Measurements from ENCODE around the gene FAXDC2. TPM values are rescaled to one million over a fixed set of nuclear protein-coding genes. Genes with fewer than 3 reads are reported as not detected.
"Not testable (repeated sequence)": the region's sequence is repeated elsewhere in the genome, so short reads cannot be mapped to it uniquely, and the experiment has no call there.

FAXDC2 gene
- total RNA-seq, 4 donors from 2014 or later = 57.6 to 154 (median 75.8) TPM

DNA sequence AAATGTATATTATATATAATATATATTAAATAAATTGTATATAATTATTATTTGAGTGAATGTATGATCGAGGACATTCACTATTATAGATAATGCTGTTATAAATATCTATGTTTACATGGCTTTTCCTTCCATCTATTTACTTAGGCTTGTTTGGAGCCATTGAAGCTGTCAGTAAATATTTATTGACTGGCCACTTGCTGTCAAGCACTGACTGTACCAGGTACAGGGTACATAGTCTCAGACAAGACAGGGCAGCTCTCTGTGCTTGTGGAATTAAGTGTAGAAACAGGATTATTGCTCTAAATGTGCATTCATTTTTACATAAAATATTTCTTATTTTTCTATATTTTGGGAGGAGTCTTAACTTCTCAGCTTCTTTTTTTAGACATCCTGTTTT lies 16.4 kb downstream of the FAXDC2 start:
- WGBS, 2 donors = 94 to 95% methylated on average over 1 of the region's 1 CpG
- Histone ChIP-seq H3K27me3 (no peaks in the 10 kb centered on the region), H3K9me3 (no peaks in the 10 kb centered on the region), H3K4me1 (peaks cover 0 to 29% (median 12%) of the 10 kb centered on the region in 4 donors), H3K4me3 (no peak overlapping the region), H3K36me3 (peaks cover 0 to 76% (median 5%) of the 10 kb centered on the region in 3 donors), H3K27ac (peak overlapping the region in 1 of 4 donors; percentile 79)
- no peak for DNase-seq (ENCODE audit: low spot score in 2 of 2)
- no peak for TF ChIP-seq POLR2A (IDR thresholded peaks at IDR 0.05)
- TF ChIP-seq, protein P1, sequence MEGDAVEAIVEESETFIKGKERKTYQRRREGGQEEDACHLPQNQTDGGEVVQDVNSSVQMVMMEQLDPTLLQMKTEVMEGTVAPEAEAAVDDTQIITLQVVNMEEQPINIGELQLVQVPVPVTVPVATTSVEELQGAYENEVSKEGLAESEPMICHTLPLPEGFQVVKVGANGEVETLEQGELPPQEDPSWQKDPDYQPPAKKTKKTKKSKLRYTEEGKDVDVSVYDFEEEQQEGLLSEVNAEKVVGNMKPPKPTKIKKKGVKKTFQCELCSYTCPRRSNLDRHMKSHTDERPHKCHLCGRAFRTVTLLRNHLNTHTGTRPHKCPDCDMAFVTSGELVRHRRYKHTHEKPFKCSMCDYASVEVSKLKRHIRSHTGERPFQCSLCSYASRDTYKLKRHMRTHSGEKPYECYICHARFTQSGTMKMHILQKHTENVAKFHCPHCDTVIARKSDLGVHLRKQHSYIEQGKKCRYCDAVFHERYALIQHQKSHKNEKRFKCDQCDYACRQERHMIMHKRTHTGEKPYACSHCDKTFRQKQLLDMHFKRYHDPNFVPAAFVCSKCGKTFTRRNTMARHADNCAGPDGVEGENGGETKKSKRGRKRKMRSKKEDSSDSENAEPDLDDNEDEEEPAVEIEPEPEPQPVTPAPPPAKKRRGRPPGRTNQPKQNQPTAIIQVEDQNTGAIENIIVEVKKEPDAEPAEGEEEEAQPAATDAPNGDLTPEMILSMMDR (IDR thresholded peaks at IDR 0.05) = no peak
- TF ChIP-seq EP300 (IDR thresholded peaks at IDR 0.05) = no peak

DNA sequence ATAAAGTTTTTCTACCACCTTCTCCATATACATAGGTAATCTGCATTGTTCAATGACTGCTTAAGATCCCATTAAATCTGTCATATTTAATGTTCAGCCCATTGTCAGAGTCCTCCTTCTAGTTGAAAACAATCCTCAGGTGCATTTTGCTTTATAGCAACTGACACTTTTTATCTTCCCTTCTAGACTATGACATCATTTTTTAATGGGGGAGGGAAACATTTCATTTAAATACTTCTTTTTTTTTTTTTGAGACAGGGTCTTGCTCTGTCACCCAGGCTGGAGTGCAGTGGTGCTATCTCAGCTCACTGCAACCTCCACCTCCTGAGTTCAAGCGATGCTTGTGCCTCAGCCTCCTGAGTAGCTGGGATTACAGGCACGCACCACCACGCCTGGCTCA lies 17.6 kb downstream of the FAXDC2 start:
- WGBS, 2 donors = 95 to 98% methylated on average over 3 of the region's 3 CpGs

DNA sequence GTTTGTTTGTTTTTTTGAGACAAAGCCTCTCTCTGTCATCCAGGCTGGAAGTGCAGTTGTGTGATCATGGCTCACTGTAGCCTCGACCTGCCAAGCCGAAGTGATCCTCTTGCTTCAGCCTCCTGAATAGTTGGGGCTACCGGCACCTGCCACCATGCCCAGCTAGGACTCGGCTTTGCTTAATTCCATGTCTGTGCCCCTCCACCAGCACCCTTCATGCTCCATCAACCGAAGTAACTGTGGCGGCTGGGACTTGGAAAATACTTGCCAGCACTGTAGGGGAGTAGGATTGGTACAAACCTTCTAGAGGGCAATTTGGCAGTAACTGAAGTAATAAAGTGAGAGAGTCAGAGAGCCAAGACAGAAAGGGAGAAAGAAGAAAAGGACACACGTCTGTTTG lies 19.0 kb downstream of the FAXDC2 start:
- peaks cover 0 to 25% (median 12%) of the 10 kb centered on the region in 4 donors for H3K4me1 ChIP-seq
- H3K36me3 ChIP-seq = peaks cover 0 to 77% (median 5%) of the 10 kb centered on the region in 3 donors
- no peak for DNase-seq (ENCODE audit: low spot score in 2 of 2)
- no peaks in the 10 kb centered on the region for H3K27me3 ChIP-seq
- 87 to 91% methylated on average over 7 of the region's 7 CpGs for WGBS, 2 donors
- H3K27ac ChIP-seq = no peak overlapping the region
- TF ChIP-seq POLR2A (IDR thresholded peaks at IDR 0.05) (no peak), EP300 (IDR thresholded peaks at IDR 0.05) (no peak)
- TF ChIP-seq, protein P1 (IDR thresholded peaks at IDR 0.05) = no peak
- H3K4me3 ChIP-seq = no peak overlapping the region
- H3K9me3 ChIP-seq = no peaks in the 10 kb centered on the region

More for the DNA sequence above, 17.6 kb downstream of the FAXDC2 start:
- H3K27ac ChIP-seq; H3K9me3 ChIP-seq; H3K4me3 ChIP-seq; H3K27me3 ChIP-seq; DNase-seq (ENCODE audit: low spot score in 2 of 2): not testable (repeated sequence)
- Histone ChIP-seq H3K4me1 (peaks cover 0 to 29% (median 12%) of the 10 kb centered on the region in 4 donors), H3K36me3 (peaks cover 0 to 77% (median 5%) of the 10 kb centered on the region in 3 donors)

DNA sequence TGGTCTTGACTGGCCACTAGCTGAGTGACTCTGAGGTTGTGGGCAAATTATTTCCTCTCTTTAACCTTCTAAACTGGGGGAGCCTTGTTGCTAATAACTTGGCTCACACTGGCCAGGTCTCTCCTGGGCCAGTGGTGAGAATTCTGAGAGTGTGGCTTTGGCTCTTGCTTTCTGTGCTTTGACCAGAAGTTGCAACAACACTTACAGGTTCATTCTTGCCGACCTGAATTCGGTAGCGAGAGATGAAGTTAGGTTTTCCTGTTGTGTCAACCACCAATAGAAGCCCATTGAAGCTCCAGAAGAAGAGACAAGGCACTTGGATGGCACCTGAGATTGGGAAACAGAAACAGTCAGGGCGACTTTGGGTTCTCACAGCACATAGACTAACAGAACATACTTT lies 19.8 kb downstream of the FAXDC2 start:
- Histone ChIP-seq H3K27me3 (no peaks in the 10 kb centered on the region), H3K36me3 (peaks cover 0 to 80% (median 5%) of the 10 kb centered on the region in 3 donors), H3K9me3 (no peaks in the 10 kb centered on the region), H3K4me1 (peaks cover 0 to 16% (median 10%) of the 10 kb centered on the region in 4 donors), H3K27ac (peak overlapping the region in 2 of 4 donors; percentile 25 to 38), H3K4me3 (no peak overlapping the region)
- WGBS, 2 donors = 89 to 95% methylated on average over 4 of the region's 4 CpGs
- TF ChIP-seq EP300 (IDR thresholded peaks at IDR 0.05) = no peak
- no peak for TF ChIP-seq POLR2A (IDR thresholded peaks at IDR 0.05)
- TF ChIP-seq, protein P1 (IDR thresholded peaks at IDR 0.05) = no peak
- no peak for DNase-seq (ENCODE audit: low spot score in 2 of 2)

DNA sequence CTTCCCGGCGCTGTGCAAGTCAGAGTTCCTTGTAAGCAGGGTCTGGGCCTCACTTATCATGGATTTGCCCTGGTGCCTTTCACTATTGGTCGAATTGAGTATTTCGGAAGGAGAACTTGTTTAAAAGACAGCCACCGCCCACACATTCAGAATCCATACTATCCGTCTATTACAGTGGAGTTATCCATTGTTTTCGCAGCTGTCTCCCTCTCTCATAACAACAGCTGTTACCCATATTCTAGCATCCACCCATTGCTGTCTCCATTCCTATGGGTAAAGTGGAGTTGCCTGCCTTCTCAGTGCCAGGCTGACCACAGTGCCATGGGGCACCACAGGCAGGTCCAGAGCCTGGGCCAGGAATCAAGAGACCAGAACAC lies 20.2 kb downstream of the FAXDC2 start:
- TF ChIP-seq POLR2A (IDR thresholded peaks at IDR 0.05) (no peak), EP300 (IDR thresholded peaks at IDR 0.05) (no peak)
- TF ChIP-seq, protein P1 (IDR thresholded peaks at IDR 0.05) = no peak
- no peak for DNase-seq (ENCODE audit: low spot score in 2 of 2)
- Histone ChIP-seq H3K27me3 (no peaks in the 10 kb centered on the region), H3K9me3 (no peaks in the 10 kb centered on the region), H3K36me3 (peaks cover 0 to 81% (median 5%) of the 10 kb centered on the region in 3 donors), H3K27ac (peak overlapping the region in 2 of 4 donors; percentile 25 to 38), H3K4me1 (peaks cover 0 to 13% (median 8%) of the 10 kb centered on the region in 4 donors), H3K4me3 (no peak overlapping the region)
- 66% methylated on average over 7 of the region's 7 CpGs for WGBS, 2 donors
